ENCODE data around the gene BAZ2B. TPM values are rescaled to one million over a fixed set of nuclear protein-coding genes. Genes with fewer than 3 reads are reported as not detected.
A peak's percentile ranks its signal among the peaks of the same experiment; 100 is the strongest.
"Not testable (repeated sequence)": the region's sequence is repeated elsewhere in the genome, so short reads cannot be mapped to it uniquely, and the experiment has no call there.

BAZ2B gene
- total and polyA plus RNA-seq, 2 donors, result 34.5 to 272 TPM

GRCh38 chr2:159635006-159635789 is 18.9 kb upstream of the BAZ2B start:
- H3K4me3 ChIP-seq (ENCODE audit: low read depth, low read length), result no peak overlapping the region
- DNase-seq (ENCODE audit: extremely low spot score), result no peak
- 65% methylated on average over 4 of the region's 4 CpGs for WGBS

GRCh38 chr2:159633219-159633618 is 16.9 kb upstream of the BAZ2B start:
- 97% methylated on average over 2 of the region's 2 CpGs for WGBS
- H3K36me3 ChIP-seq (ENCODE audit: insufficient read depth), result no peaks in the 10 kb centered on the region
- H3K4me1 ChIP-seq (ENCODE audit: insufficient read depth), result no peaks in the 10 kb centered on the region
- no peak overlapping the region for H3K4me3 ChIP-seq (ENCODE audit: low read depth, low read length)
- no peak for DNase-seq (ENCODE audit: extremely low spot score)
- H3K27ac ChIP-seq (ENCODE audit: low read depth), result no peak overlapping the region

More at GRCh38 chr2:159635006-159635789, 18.9 kb upstream of the BAZ2B start:
- Histone ChIP-seq H3K36me3 (ENCODE audit: insufficient read depth) (no peaks in the 10 kb centered on the region), H3K4me1 (ENCODE audit: insufficient read depth) (no peaks in the 10 kb centered on the region), H3K27ac (ENCODE audit: low read depth) (no peak overlapping the region)

DNA sequence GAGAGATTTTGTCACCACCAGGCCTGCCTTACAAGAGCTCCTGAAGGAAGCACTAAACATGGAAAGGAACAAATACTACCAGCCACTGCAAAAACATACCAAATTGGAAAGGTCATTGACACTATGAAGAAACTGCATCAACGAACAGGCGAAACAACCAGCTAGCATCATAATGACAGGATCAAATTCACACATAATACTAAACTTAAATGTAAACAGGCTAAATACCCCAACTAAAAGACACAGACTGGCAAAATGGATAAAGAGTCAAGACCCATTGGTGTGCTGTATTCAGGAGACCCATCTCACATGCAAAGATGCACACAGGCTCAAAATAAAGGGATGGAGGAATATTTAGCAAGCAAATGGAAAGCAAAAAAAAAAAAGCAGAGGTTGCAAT is 9.3 kb upstream of the BAZ2B start:
- not testable (repeated sequence) for H3K4me3 ChIP-seq (ENCODE audit: low read depth, low read length); H3K4me1 ChIP-seq (ENCODE audit: insufficient read depth); H3K27ac ChIP-seq (ENCODE audit: low read depth); H3K36me3 ChIP-seq (ENCODE audit: insufficient read depth); DNase-seq (ENCODE audit: extremely low spot score)
- WGBS, result 96% methylated on average over 2 of the region's 2 CpGs

GRCh38 chr2:159623436-159623835 is 7.1 kb upstream of the BAZ2B start:
- Histone ChIP-seq H3K36me3 (ENCODE audit: insufficient read depth) (no peaks in the 10 kb centered on the region), H3K4me3 (ENCODE audit: low read depth, low read length) (no peak overlapping the region), H3K4me1 (ENCODE audit: insufficient read depth) (no peaks in the 10 kb centered on the region), H3K27ac (ENCODE audit: low read depth) (no peak overlapping the region)
- no peak for DNase-seq (ENCODE audit: extremely low spot score)
- WGBS, result 94% methylated on average over 1 of the region's 1 CpG

- H3K27ac ChIP-seq (ENCODE audit: low read depth), result no peak overlapping the region
- H3K4me3 ChIP-seq (ENCODE audit: low read depth, low read length), result no peak overlapping the region
- no peak for DNase-seq (ENCODE audit: extremely low spot score)
- no peaks in the 10 kb centered on the region for H3K36me3 ChIP-seq (ENCODE audit: insufficient read depth)
- 91% methylated on average over 2 of the region's 2 CpGs for WGBS
- no peaks in the 10 kb centered on the region for H3K4me1 ChIP-seq (ENCODE audit: insufficient read depth)
Measured at GRCh38 chr2:159622966-159623365, 6.6 kb upstream of the BAZ2B start.

DNA sequence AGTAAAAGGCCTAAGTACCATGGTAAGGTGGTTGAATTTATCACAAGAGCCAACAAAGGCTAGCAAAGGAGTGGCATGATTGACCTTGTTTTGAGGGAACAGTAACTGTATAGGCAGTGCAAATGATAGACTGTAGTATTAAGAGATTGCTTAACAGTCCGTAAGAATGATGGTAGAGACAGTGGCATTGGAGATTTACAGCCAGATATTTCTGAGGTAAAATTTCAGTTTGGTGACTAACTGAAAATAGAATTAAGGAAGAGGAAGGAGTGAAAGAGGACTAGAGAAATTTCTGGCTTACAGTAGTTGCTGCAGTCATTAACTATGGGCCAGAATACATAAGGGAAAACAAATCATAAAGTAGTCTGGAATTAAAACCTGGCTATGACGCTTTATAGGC is 4.4 kb upstream of the BAZ2B start:
- Histone ChIP-seq H3K4me3 (ENCODE audit: low read depth, low read length) (no peak overlapping the region), H3K27ac (ENCODE audit: low read depth) (no peak overlapping the region), H3K36me3 (ENCODE audit: insufficient read depth) (no peaks in the 10 kb centered on the region), H3K4me1 (ENCODE audit: insufficient read depth) (no peaks in the 10 kb centered on the region)
- DNase-seq (ENCODE audit: extremely low spot score), result no peak
- WGBS, result 86% methylated on average over 2 of the region's 2 CpGs

GRCh38 chr2:159617646-159618045 is 1.3 kb upstream of the BAZ2B start:
- no peak for DNase-seq (ENCODE audit: extremely low spot score)
- H3K4me1 ChIP-seq (ENCODE audit: insufficient read depth), result no peaks in the 10 kb centered on the region
- 11% methylated on average over 2 of the region's 2 CpGs for WGBS
- no peak overlapping the region for H3K27ac ChIP-seq (ENCODE audit: low read depth)
- no peak overlapping the region for H3K4me3 ChIP-seq (ENCODE audit: low read depth, low read length)
- H3K36me3 ChIP-seq (ENCODE audit: insufficient read depth), result no peaks in the 10 kb centered on the region

DNA sequence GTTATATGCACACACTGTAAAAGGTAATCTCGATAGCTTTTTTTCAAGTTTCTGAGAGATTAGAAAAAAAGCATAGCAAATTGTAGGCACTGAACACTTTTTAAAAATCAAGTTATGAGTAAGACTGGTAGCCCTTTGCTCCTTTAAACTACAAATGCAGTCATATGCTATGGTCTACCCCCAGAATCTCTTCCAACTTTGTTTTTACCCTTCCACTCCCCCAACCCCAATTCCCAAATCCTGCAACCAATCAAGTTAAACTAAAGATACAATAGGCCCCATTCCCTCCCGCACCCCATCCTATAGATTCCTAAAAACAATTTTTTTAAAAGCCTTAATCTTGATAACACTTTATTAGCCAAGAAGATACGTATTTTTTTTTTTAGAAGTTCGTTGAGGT is 752 bp upstream of the BAZ2B start:
- no peaks in the 10 kb centered on the region for H3K36me3 ChIP-seq (ENCODE audit: insufficient read depth)
- peak overlapping the region; percentile 76 for H3K4me3 ChIP-seq (ENCODE audit: low read depth, low read length)
- H3K27ac ChIP-seq (ENCODE audit: low read depth), result no peak overlapping the region
- H3K4me1 ChIP-seq (ENCODE audit: insufficient read depth), result no peaks in the 10 kb centered on the region
- WGBS, result 34% methylated on average over 4 of the region's 4 CpGs
- no peak for DNase-seq (ENCODE audit: extremely low spot score)

DNA sequence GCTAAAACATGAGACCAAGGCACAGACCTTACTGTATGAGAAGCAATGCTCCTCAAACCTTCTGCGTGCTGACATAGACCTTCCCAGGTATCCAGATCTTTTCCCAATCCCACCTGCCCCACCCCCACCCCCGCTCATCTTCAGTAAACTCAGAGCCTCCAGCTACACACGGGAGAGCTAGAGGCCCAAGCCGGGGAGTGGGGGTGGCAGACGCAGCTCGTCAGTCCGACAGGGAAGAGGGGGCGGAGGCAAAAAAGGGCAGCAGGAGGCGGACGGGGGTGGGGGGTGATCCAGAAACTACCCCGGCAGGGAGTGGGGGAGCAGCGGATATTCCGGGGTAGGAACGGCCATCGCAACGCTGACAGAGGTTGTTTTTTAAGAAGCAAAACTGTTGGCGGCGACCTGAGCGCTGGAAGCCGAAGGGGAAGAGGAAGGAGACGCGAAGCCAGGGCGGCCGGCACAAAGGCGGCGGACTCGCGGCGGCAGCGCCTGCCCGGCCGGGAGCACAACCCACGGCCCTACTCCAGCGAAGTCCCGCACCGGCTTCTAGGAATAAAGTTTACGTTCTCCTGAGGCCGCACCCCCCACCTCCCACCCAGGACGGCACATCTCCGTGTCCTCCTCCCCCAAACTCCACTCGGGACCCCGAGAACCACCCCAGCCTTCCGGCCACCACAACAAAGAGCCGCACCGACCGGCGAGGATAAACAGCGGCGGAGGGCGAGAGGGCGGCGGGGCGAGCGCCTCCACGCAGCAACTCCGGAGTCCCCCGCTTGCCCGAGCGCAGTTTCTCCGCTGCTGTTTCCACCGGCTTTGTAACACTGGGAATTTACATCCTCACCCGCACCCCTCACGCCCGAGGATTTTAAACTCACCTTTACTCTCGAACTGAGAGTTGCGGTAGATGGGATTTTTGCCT is 722 bp downstream of the BAZ2B start:
- WGBS, result under 1% methylated on average over 66 of the region's 66 CpGs
- Histone ChIP-seq H3K4me3 (ENCODE audit: low read depth, low read length) (peak overlapping the region; percentile 76), H3K4me1 (ENCODE audit: insufficient read depth) (no peaks in the 10 kb centered on the region), H3K36me3 (ENCODE audit: insufficient read depth) (no peaks in the 10 kb centered on the region), H3K27ac (ENCODE audit: low read depth) (peak overlapping the region; percentile 97)
- no peak for DNase-seq (ENCODE audit: extremely low spot score)

DNA sequence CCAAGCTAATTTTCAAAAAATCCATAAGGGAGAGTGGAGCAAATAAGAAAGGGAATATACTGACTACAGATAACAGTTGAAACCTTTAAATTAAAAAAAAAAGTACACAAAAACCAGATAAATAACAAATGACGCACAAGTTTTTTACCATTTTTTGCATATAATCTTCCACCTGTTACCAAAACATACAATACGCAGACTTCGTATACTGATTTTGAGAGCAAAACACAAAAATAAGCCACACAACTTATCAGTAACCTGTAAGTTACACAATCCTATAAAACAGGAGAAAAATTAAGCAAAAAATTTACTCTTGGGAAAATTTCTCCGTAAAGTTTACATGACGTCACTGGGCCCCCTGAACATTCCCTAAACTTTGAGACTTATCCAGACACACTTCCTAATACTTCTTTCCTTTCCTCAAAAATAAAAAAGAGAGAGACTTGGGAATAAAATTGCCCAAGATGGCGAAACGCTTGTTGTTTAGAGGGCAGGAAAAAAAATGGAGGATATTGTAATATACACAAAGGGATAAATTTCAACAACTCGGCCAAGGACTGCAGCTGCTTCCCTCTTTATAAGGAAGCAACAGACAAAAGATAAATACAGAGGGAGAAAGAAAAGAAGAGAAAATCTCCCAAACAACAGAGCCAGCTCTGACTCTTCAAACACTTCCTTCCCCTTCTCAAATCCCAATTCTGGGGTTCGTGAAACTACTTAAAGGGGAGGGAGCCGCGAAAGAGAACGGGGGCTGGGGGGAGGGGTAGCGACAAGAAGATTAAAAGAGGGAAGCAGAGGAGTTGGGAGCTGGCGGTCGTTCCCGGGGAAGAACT is 1.6 kb downstream of the BAZ2B start:
- DNase-seq (ENCODE audit: extremely low spot score), result no peak
- peak overlapping the region; percentile 76 for H3K4me3 ChIP-seq (ENCODE audit: low read depth, low read length)
- no peaks in the 10 kb centered on the region for H3K4me1 ChIP-seq (ENCODE audit: insufficient read depth)
- no peaks in the 10 kb centered on the region for H3K36me3 ChIP-seq (ENCODE audit: insufficient read depth)
- WGBS, result 2% methylated on average over 16 of the region's 16 CpGs
- H3K27ac ChIP-seq (ENCODE audit: low read depth), result peak overlapping the region; percentile 97

GRCh38 chr2:159613651-159614285 is 2.6 kb downstream of the BAZ2B start:
- H3K4me1 ChIP-seq (ENCODE audit: insufficient read depth), result no peaks in the 10 kb centered on the region
- DNase-seq (ENCODE audit: extremely low spot score), result no peak

DNA sequence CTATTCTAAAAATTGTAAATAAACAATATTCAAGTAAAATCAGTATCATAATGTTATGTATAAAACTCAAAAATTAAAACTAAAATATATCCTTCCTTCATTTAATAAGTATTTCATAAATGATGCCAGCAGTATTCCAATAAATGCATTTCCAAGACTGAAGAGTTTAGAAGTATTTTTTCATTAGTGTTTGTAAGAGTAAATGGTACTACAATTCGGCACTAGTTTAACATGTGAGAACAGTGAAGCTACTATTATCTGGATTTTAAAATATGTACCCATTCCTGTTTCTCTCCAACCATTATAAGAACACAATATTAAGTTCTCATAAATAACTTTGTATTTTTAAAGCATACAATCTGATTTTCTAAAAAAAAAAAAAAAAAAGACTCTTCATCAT is 3.3 kb downstream of the BAZ2B start:
- no peak overlapping the region for H3K4me3 ChIP-seq (ENCODE audit: low read depth, low read length)
- H3K4me1 ChIP-seq (ENCODE audit: insufficient read depth), result no peaks in the 10 kb centered on the region
- H3K36me3 ChIP-seq (ENCODE audit: insufficient read depth), result no peaks in the 10 kb centered on the region
- WGBS, result 21% methylated on average over 1 of the region's 1 CpG
- no peak overlapping the region for H3K27ac ChIP-seq (ENCODE audit: low read depth)
- DNase-seq (ENCODE audit: extremely low spot score), result no peak

More at GRCh38 chr2:159613651-159614285, 2.6 kb downstream of the BAZ2B start:
- H3K4me3 ChIP-seq (ENCODE audit: low read depth, low read length), result peak overlapping the region; percentile 28
- 3% methylated on average over 1 of the region's 1 CpG for WGBS
- H3K27ac ChIP-seq (ENCODE audit: low read depth), result peak overlapping the region; percentile 38
- H3K36me3 ChIP-seq (ENCODE audit: insufficient read depth), result no peaks in the 10 kb centered on the region

Data from urinary bladder (tissue), 4 donors.